GM19372 (cell line): ENCODE measurements around the gene NPAS3.

Experiments
- ATAC-seq: cut with Tn5 transposase; IDR thresholded peaks from one replicate; pipeline ENCODE4 v1.9.1; 2021; ENCODE audit warnings: mild to moderate bottlenecking, low read depth, moderate library complexity; ENCODE audit not compliant: unreplicated experiment

NPAS3 gene

GRCh38 chr14:33527023-33527634 is 588.5 kb downstream of the NPAS3 start:
- no peak for ATAC-seq

- no peak for ATAC-seq
Measured at GRCh38 chr14:33528655-33529054, 590.0 kb downstream of the NPAS3 start.

DNA sequence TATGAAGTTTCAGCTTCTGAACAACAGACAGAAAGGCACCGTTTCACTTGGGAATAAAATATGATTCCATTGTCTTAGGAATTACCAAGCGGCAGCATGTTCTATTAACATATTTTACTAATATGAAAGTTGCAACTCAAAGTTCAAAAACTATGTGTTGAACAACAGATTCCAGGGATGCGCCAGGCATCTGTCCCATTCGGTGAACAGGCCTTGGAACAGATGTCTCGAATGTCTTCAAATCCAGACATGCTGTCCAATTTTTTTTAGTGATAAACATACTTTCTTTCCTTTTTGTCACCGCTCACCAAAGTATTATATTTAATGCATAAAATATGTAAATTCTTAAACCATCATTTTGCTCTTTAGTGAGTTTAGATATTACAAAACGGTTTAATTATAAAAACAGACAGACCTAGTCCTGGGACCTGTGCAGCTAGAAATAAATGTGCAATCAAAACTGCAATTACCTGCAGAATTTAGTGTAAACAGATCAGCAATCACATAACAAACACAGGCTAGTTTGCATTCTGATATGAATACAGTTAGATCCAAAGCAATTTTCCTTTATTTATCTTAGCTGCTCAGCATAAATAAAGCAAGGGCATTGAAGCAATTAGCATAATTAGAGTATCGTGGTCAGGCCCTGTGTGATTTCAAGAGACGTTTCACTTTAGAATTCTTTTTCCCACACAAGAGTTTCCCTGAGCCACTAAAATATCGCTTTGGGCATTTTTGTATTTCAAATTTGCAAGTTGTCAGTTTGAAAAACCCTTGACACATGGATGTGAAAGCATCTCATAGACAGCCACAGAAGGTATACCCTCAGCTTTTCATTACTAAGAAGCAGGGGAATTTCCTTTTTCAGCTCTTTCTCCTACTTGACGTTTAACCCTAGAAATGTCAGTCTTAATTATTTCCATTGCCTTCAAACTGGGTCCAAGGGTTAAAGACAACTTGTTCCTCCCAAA is 591.4 kb downstream of the NPAS3 start:
- no peak for ATAC-seq

DNA sequence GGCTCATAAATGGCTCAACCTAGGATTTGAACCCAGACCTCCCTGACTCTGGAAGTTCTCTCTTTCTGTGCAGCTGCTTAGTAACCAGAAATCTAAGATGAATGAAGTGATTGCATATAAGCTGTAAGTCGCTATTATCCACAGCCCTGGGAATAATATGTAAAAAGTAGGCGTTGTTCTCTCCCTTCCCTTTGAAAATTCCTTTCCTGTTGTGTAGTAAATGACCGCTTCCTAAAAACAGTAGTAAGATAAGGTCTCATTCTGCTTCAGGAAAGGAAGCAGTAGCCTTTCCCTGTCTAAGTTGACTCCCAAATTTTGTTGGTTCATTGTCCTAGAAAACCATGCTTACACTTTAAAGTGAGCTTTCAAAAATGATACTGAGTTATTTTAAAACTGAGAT is 593.9 kb downstream of the NPAS3 start:
- no peak for ATAC-seq

DNA sequence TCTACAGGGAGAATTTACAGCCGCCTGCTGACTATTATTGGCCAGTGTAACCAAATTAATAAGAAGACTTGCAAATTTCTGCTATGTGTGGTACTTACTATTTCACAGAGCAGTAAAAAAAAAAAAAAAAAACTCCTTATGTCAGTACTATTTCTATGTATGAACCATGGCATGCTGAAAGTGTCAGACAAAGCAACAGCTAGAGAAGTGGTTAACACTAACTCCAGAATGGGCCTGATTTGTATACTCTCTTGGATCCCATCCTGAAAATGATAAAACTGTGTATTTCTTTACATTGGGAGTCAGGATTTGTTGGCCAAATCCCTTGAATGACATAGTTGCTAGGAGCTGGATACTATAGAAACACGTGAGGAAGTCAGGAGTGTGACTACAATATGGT is 595.4 kb downstream of the NPAS3 start:
- ATAC-seq, result no peak

- ATAC-seq, result no peak
Measured at GRCh38 chr14:33534632-33535031, 596.0 kb downstream of the NPAS3 start.

DNA sequence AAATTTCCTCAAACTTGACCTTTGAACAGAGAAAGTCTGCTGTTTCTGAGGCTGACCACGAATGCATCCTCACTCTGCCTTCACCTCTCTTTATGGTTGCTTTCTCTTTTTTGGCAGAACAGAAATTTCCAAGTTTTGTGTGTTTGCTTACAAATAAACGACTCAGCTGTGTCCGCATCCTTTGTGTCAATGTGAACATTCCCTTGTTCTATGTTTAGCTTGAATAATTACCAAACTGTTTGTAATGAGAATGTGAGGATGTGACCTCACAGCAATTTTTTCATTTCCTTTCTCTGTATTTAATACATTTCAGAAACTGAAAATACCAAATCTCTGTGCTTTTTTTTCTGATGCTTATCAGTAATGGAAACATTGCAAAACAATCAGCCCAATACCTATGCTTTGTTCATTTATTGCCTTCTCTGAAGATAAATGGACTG is 601.3 kb downstream of the NPAS3 start:
- ATAC-seq, result no peak

DNA sequence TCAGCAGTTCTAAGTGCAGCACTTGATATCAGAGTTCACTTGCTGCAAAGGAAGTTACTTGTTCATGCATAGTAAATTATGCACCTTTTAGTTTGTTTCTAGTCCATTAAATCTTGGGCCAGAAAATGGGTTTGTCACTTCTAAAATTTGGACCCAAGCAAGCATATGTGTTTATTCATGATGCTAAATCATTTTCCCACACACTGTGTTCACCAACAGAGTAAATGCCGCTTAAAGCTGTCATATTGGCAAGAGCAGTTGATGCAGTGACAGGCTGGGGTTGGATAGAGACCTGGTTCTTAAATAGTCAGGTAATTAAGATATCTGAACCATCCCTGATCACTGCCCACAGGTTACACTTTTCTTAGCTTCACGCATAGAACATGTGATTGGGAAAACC is 602.5 kb downstream of the NPAS3 start:
- ATAC-seq, result no peak

DNA sequence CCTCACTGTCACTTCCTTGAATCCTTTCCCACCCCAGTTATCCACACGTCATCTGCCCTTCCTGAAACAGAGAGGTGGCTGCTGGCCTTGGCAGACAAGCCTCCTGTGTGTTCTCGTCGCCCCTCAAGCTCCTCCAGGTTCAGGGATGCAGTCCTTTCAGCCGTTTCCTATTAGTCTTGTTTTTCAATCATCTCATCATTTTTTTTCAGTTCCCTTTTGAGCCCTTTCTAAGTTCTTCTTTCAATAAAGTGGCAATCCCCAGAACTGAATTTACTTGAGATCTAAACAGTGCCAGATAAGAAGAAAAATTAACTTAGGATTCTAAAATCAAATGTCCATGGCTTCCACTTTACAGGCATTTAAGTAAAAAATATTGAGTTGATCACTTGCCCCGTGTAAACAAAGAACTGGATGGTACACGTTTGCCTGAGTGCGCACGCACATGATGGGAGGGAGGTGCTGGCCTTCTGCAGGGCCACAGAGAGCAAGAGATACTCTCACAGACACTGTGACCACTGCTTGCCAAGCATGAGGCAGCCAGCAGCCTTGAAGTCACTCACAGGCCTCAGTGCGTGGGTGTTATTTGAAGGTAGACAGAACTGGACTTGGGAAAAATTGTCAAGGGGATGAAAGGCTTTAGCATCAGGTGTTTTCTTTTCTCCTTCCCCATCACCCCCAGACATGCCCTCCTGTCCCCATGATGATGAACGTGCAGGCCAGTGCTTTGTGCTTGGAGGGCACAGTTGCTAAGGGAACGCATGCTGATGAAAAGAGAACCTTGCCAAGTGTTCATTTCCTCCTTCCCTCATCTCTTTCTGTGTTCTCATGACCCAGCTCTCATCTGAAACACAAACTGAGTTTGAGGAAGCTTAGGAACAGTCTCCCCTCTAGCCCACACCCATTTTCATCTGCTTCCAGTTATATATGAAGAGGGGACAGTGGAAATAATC is 603.9 kb downstream of the NPAS3 start:
- no peak for ATAC-seq

GRCh38 chr14:33545696-33546095 is 607.0 kb downstream of the NPAS3 start:
- no peak for ATAC-seq

DNA sequence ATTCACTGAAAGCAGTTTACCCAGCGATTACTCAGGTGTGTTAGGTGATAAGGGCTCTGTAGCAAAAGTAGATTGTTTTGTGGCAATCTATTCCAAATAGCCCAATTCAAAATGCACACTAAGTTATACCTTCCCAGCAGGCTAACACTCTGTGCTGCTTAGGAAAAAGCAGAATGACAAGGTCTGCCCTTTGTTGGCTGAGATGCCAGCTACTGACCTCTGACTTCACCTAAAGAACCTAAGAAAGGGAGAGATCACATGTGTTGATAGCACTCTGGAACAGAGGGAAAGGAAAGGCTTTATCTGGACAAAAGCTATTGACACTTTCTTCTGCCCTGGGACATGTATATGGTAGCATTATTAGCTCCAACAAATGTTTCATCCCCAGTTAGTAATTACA is 609.9 kb downstream of the NPAS3 start:
- ATAC-seq, result no peak

DNA sequence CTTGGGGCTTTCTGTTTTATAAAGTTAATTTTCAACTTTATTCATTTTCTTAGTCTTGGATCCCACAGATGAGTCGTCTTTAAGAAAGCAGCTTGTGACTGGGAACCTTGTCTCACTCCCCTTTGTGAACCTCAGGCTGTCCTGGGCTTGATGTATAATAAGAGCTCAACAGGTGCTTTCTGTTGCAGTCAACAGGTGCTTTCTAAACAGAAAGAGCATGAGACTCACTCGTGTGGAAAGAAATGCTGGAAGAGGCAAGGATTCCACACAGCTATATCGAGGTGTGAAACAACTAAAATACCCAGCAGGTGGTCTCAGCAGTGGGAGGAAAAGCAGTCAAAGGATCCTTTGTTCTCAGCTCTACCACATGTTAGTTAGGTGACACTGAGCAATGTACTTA is 613.3 kb downstream of the NPAS3 start:
- no peak for ATAC-seq

- no peak for ATAC-seq
Measured at GRCh38 chr14:33553706-33554278, 615.1 kb downstream of the NPAS3 start.

- ATAC-seq, result no peak
Measured at GRCh38 chr14:33554988-33555387, 616.3 kb downstream of the NPAS3 start.

DNA sequence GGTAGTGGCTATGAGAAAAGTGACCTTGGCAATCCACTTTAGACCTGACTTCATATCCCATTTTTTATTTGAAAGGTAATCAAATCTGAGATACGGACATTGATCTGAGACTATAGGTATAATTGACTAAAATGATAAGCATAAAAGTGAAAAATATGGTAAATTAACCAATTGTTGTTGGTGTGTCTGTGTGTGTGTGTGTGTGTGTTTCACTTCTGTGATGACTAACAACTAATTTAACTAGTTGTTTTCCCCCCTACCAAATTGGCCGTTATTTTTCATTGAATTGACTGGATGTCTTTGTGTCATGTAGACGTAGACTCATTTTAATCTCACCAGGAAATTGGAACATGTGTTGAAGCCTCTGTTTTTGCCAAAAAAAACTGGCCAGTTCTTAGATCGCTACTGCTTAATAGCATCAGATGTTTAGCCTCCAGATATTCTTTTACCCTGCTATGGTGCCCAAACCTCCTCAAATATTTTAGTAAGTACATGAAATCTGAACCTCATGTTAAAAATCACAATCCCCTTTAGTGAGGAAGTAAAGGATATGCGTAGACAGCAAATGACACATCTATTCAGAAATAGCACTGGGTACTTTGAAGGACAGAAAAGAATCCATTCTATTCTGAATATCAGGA is 617.2 kb downstream of the NPAS3 start:
- ATAC-seq, result no peak

DNA sequence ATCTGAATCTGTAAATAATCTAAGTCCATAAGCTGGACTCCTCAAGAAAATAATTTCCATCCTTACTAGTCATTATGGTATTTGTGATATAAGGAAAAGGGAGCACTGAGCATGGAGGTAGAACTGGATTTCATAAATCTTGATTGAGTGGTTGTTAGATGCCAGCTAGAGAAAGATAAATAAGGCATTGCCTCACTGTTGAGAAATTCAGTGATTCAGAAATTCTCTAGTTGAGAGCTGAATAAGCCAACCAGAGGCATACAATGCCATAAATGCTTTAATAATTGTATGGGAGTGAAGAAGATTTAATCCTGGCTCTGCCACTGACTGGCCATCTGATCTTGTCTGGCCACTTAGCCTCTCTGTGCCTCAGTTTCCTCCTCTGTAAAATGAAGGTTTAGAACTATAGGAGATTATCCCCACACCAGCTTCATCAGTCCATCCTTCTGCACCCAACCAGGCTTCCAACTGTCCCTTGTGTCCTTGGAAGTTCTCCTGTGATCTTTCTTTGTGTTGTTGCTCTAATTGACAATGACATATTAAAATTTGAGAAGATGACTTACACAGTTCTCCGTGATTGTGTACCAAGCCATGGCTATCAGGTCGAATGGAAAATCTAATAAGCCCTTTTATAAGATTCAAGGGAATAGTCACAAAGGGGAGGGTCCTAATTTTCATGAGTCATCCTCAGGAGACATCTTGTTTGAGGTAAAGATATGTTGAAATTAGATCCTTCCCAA is 617.9 kb downstream of the NPAS3 start:
- no peak for ATAC-seq

GRCh38 chr14:33560718-33561431 is 622.2 kb downstream of the NPAS3 start:
- ATAC-seq, result no peak

DNA sequence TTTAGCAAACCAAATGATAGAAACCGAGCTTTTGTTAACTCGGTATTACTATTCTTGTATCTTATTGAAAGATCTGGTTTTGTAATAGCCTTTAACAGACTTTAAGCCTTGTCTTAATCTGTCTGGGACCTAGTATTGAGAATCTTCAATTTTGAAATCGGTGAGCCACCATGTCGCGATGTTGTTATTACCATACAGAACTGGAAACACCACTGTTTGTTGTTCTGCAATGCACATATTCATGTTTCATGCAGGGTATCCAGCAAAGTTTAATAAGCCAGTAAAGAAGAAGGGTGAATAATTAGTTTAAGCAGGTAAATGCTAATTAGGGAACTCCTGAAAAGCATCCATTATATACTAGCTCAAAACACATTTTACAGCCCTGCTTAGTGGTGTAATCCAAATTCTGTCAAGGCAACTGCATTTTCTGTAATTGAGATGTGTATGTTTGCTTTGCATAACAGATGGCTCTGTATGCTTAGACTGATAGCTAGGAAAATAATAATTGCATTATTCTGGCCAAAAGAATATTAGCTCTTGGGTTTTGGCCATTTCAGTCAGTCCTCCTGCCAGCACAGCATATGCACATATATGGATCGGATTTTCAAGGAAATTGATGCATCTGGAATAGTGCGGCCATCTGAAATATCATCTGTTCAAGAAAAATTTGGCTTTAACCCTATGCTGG is 623.0 kb downstream of the NPAS3 start:
- no peak for ATAC-seq
